ENCODE results near the gene PCBP2.

Gene PCBP2

DNA sequence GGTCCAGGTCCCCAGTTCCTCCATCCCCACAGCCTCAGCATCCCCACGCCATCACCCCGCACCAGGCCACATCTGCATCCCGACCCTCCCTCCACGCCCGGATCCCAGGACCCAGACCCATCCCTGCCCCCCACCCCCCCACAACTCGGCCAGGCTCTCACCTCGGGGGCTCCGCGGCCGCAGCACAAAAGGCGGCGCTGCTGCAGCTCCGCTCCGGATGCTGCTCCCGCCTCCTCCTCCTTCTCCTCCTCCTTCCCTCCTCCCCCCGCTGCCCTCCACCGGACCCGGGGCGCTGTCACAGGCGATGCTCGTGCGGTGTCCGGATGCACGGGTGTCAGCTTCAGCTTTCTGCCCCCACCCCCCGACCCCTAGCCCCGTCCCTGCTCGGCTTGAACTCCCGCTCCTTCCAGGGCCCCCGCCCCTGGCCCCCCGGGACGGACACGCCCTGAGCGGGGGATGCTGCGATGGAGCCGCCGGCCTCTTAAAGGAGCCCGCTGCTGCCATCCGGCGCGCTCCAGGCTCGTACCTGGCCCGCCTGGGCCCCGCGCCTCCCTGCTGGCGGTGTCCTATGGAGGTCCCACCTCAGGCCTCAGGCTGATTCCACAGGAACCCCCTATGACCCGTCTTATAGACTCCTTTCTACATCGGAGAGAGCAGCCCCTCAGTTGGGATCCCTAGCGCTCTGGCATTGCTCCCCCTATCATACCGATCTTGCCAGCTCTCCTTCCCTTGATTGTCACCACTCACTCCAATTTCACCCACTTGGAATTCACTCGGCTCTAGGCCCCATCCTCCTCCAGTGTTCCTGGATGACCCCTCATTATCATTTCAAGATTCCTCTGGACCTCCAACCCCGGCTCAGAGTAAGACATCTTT is 47.6 kb downstream of the PCBP2 start, which contains the start of gene MAP3K12:
Gene MAP3K12 (minus strand): TSS at position 193 of the 876 bp plus-strand sequence. CDS start 12,067 bp downstream, outside the sequence.
- DNase-seq (ENCODE audit: low read depth) = peak; percentile 91

DNA sequence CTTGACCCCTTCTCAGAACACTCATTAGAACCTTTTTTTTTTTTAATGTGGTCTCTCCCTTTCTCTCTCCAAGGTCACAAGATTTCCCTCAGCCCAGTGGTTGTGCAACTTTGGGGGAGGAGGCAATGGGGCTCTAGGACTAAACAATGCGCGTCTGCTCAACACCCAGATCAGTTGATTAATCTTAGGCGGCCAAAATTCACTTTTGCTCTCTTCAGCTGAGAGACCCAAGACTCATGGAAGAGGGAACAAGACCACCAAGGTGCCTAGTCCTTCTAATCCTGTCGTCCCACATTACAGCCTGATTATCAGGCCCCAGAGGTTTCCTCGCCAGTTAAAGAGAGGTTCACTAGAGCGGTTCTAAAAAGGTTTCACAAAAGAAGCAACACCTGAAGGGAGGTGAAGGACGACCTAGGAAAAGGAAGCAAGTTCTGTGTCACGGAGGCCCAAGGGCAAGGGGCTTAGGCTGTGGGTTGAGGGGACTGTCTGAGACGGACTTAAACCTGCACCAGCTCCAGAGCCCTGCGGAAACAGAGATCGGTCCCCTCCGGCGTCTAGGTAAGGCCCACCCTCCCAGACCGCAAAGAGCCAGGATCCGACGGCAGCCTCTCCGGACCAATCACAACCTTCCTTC is 48.4 kb downstream of the PCBP2 start:
- Histone ChIP-seq H3K4me3 (ENCODE audit: low read length) (peak overlapping the region; percentile 95), H3K9me3 (ENCODE audit: control insufficient read depth, low read length) (no peaks in the 10 kb centered on the region), H3K9ac (ENCODE audit: low read length) (peak overlapping the region; percentile 99), H3K36me3 (ENCODE audit: control insufficient read depth, insufficient read depth, low read length, severe bottlenecking) (peaks cover 7% of the 10 kb centered on the region), H3K4me1 (ENCODE audit: control insufficient read depth, insufficient read depth, low read length) (peaks cover 70% of the 10 kb centered on the region), H3K27me3 (replicated peaks; ENCODE audit: control insufficient read depth, insufficient read depth, low read length) (no peaks in the 10 kb centered on the region)
- peak; percentile 93 for DNase-seq (ENCODE audit: low read depth)

More for the DNA sequence above, 47.6 kb downstream of the PCBP2 start, which contains the start of gene MAP3K12:
- no peaks in the 10 kb centered on the region for H3K9me3 ChIP-seq (ENCODE audit: control insufficient read depth, low read length)
- peaks cover 62% of the 10 kb centered on the region for H3K4me1 ChIP-seq (ENCODE audit: control insufficient read depth, insufficient read depth, low read length)
- H3K36me3 ChIP-seq (ENCODE audit: control insufficient read depth, insufficient read depth, low read length, severe bottlenecking) = peaks cover 7% of the 10 kb centered on the region
- no peaks in the 10 kb centered on the region for H3K27me3 ChIP-seq (replicated peaks; ENCODE audit: control insufficient read depth, insufficient read depth, low read length)
- peak within 1 kb of the TSS; percentile 95 for H3K4me3 ChIP-seq (ENCODE audit: low read length)
- peak within 1 kb of the TSS; percentile 99 for H3K9ac ChIP-seq (ENCODE audit: low read length)

DNA sequence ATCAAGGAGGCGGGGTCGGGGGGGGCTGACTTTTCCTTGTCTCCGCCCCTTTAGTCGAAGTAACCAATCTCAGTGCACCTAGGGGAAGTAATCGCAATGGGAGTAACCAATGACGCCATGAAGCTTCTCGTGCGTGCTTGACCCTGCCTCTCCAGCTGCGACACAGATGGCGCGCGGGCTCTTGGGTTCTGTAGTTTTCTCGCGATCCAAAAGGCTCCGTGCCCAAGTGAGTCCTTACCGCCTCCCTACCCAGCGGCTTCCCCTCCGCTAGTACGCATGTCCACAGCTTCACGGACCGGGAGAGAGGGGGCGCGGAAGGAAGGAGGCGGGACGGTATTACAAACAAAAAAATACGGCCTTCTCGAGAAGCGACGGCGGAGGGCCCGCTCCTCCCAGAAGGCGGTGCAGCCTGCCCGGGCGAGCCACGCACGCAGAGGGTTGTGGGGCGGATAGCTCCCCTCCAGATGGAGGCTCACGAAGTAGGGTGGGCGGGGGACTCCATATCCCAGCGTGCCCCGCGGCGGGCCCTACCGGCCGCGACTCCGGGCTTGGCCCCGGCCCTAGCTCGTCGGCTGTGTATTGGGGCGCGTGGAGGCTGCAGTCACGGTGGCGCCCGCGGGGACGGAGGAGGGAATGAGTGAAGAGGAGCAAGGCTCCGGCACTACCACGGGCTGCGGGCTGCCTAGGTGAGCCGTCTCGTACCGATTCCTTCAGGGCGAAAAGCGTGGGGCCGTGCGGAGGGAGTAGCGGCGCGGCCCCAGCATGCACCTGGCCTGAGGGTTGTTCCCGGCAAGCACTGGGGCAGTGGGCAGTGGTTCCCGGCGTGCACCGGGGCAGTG is 49.1 kb downstream of the PCBP2 start, which contains the start of gene TARBP2:
Gene TARBP2 (plus strand): TSS at position 508 of the 839 bp plus-strand sequence. CDS start 126 bp downstream, at position 634.
- peak; percentile 100 for DNase-seq (ENCODE audit: low read depth)
- Histone ChIP-seq H3K36me3 (ENCODE audit: control insufficient read depth, insufficient read depth, low read length, severe bottlenecking) (peaks cover 12% of the 10 kb centered on the region), H3K9me3 (ENCODE audit: control insufficient read depth, low read length) (no peaks in the 10 kb centered on the region), H3K4me3 (ENCODE audit: low read length) (peak within 1 kb of the TSS; percentile 95), H3K9ac (ENCODE audit: low read length) (peak within 1 kb of the TSS; percentile 99), H3K27me3 (replicated peaks; ENCODE audit: control insufficient read depth, insufficient read depth, low read length) (no peaks in the 10 kb centered on the region), H3K4me1 (ENCODE audit: control insufficient read depth, insufficient read depth, low read length) (peaks cover 70% of the 10 kb centered on the region)

DNA sequence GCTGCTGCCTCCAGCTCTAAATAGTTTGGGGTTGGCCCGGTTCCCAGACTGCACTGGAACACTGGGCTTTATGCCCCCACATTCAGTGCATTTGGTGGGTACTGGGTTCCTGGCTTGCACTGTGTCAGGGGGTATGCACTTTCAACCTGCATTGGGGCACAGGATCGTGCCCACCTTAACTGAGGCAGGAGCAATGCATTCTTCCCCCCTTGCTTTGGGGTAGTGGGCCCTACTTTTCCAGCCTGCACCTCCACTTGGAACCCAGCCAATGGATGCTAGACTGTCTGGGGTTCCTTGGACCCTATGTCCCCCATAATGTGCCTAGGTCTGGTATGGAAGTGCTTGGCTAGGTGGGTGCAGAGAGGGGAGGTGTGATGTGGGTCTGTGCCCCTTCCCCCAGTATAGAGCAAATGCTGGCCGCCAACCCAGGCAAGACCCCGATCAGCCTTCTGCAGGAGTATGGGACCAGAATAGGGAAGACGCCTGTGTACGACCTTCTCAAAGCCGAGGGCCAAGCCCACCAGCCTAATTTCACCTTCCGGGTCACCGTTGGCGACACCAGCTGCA is 49.8 kb downstream of the PCBP2 start:
- no peaks in the 10 kb centered on the region for H3K9me3 ChIP-seq (ENCODE audit: control insufficient read depth, low read length)
- peaks cover 70% of the 10 kb centered on the region for H3K4me1 ChIP-seq (ENCODE audit: control insufficient read depth, insufficient read depth, low read length)
- no peak for DNase-seq (ENCODE audit: low read depth)
- no peaks in the 10 kb centered on the region for H3K27me3 ChIP-seq (replicated peaks; ENCODE audit: control insufficient read depth, insufficient read depth, low read length)
- H3K9ac ChIP-seq (ENCODE audit: low read length) = peak overlapping the region; percentile 99
- peak overlapping the region; percentile 95 for H3K4me3 ChIP-seq (ENCODE audit: low read length)
- peaks cover 13% of the 10 kb centered on the region for H3K36me3 ChIP-seq (ENCODE audit: control insufficient read depth, insufficient read depth, low read length, severe bottlenecking)

DNA sequence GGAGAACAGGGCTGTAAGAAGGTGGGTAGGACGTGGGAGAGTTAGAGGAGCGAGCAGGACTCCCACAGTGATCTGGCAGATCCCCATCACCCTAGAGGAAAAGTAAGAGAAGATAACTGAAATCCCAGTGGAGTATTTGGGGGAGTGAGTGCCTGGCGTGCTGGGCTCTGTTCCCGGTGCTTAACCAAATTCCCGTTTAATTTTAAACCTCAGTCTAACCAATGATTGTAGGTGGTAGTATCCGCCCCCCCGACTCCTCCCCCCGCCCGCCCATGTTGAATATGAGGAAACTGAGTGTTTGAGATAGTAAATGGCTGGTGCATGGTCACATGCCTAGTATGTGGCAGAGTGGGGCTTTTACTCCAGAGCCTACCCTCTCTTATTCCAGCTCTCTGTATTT is 50.4 kb downstream of the PCBP2 start:
- no peak for DNase-seq (ENCODE audit: low read depth)
- peak overlapping the region; percentile 95 for H3K4me3 ChIP-seq (ENCODE audit: low read length)
- peaks cover 66% of the 10 kb centered on the region for H3K4me1 ChIP-seq (ENCODE audit: control insufficient read depth, insufficient read depth, low read length)
- no peaks in the 10 kb centered on the region for H3K27me3 ChIP-seq (replicated peaks; ENCODE audit: control insufficient read depth, insufficient read depth, low read length)
- H3K9ac ChIP-seq (ENCODE audit: low read length) = peak overlapping the region; percentile 99
- peaks cover 20% of the 10 kb centered on the region for H3K36me3 ChIP-seq (ENCODE audit: control insufficient read depth, insufficient read depth, low read length, severe bottlenecking)
- no peaks in the 10 kb centered on the region for H3K9me3 ChIP-seq (ENCODE audit: control insufficient read depth, low read length)

DNA sequence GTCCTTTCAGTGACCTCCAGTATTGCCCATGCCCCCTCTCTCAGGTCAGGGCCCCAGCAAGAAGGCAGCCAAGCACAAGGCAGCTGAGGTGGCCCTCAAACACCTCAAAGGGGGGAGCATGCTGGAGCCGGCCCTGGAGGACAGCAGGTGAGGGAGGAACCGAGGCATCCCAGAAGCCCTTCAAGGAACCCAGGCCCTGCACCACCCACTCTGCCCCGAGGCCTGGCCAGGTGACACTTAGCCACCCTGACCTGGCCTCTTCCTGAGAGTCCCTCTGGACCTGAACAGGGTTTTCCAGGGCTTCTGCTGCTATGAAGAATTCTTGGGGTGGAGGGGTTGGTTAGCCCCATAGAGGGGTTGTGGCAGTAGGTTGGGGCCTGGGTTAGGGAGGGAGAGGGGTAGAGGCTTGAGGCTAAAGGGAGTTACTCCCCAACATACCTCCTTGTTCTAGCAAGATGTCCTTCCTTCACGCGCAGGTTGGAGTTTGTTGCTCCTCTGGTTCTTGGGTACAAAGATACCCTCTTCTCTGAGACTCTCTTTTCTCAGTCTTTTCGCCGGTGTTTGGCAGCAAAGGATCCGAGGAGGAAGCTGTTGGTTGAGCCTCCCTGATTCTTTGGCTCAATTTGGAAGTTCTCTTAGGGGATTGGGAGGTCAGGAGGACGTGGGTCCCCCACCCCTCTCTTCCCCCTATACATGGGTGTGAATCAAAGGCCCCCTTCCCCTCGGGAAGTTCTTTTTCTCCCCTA is 51.3 kb downstream of the PCBP2 start:
- Histone ChIP-seq H3K4me3 (ENCODE audit: low read length) (peak overlapping the region; percentile 56), H3K9me3 (ENCODE audit: control insufficient read depth, low read length) (no peaks in the 10 kb centered on the region), H3K4me1 (ENCODE audit: control insufficient read depth, insufficient read depth, low read length) (peaks cover 63% of the 10 kb centered on the region), H3K27me3 (replicated peaks; ENCODE audit: control insufficient read depth, insufficient read depth, low read length) (no peaks in the 10 kb centered on the region), H3K9ac (ENCODE audit: low read length) (peak overlapping the region; percentile 99), H3K36me3 (ENCODE audit: control insufficient read depth, insufficient read depth, low read length, severe bottlenecking) (peaks cover 22% of the 10 kb centered on the region)
- DNase-seq (ENCODE audit: low read depth) = no peak

DNA sequence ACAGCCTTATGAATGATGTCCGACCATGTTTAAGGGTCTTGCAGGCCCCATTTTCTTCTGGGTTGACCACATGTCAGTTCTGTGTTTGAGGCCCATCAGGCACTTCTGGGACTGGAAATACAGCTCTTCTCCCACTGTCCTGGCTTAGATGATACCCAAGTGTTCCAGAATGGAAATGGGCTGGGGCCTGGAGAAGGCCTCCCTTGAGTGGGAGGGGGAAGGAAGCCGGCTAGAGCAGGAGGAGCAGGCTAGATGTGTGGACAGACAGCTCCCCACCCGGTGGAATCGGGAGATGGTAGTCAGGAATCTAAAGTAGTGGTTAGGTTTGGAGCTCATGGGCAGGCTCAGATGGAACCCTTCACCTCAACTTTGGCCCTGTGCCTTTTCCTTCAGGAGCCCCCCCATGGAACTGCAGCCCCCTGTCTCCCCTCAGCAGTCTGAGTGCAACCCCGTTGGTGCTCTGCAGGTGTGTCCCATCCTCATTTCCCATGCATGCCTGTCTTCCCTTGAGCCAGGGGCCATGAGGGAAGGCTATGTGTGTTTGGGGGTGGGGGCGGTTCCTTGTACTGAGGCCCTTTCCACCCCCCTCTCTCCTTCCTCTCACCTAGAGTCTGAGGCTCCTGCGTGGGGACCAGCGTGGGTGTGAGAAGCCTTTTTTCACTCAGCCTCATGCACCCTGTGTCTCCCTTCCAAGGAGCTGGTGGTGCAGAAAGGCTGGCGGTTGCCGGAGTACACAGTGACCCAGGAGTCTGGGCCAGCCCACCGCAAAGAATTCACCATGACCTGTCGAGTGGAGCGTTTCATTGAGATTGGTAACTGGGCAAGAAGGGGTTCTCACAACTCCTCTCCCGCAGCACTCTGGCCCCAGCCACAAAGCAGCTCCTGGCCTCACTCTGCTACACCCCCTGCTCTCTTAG is 52.4 kb downstream of the PCBP2 start:
- H3K9ac ChIP-seq (ENCODE audit: low read length) = peak overlapping the region; percentile 99
- peaks cover 54% of the 10 kb centered on the region for H3K4me1 ChIP-seq (ENCODE audit: control insufficient read depth, insufficient read depth, low read length)
- no peaks in the 10 kb centered on the region for H3K9me3 ChIP-seq (ENCODE audit: control insufficient read depth, low read length)
- H3K36me3 ChIP-seq (ENCODE audit: control insufficient read depth, insufficient read depth, low read length, severe bottlenecking) = peaks cover 27% of the 10 kb centered on the region
- H3K27me3 ChIP-seq (replicated peaks; ENCODE audit: control insufficient read depth, insufficient read depth, low read length) = no peaks in the 10 kb centered on the region
- no peak overlapping the region for H3K4me3 ChIP-seq (ENCODE audit: low read length)
- no peak for DNase-seq (ENCODE audit: low read depth)

DNA sequence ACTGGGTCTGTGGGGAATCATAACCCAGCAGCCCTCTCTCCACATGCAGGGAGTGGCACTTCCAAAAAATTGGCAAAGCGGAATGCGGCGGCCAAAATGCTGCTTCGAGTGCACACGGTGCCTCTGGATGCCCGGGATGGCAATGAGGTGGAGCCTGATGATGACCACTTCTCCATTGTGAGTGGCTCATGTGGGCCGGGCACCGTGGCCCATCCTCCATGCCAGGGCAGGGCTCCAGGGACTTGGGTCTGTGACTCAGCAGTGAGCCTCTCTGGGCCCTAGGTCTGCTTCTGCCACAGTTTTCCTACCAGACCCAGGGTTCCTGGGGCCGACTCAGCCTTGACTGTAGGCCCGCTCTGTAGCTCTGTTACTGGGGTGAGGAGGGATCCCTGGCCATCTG is 53.2 kb downstream of the PCBP2 start:
- Histone ChIP-seq H3K4me1 (ENCODE audit: control insufficient read depth, insufficient read depth, low read length) (peaks cover 49% of the 10 kb centered on the region), H3K9ac (ENCODE audit: low read length) (peak overlapping the region; percentile 78), H3K9me3 (ENCODE audit: control insufficient read depth, low read length) (no peaks in the 10 kb centered on the region), H3K4me3 (ENCODE audit: low read length) (no peak overlapping the region), H3K36me3 (ENCODE audit: control insufficient read depth, insufficient read depth, low read length, severe bottlenecking) (peaks cover 27% of the 10 kb centered on the region), H3K27me3 (replicated peaks; ENCODE audit: control insufficient read depth, insufficient read depth, low read length) (no peaks in the 10 kb centered on the region)
- peak; percentile 40 for DNase-seq (ENCODE audit: low read depth)

DNA sequence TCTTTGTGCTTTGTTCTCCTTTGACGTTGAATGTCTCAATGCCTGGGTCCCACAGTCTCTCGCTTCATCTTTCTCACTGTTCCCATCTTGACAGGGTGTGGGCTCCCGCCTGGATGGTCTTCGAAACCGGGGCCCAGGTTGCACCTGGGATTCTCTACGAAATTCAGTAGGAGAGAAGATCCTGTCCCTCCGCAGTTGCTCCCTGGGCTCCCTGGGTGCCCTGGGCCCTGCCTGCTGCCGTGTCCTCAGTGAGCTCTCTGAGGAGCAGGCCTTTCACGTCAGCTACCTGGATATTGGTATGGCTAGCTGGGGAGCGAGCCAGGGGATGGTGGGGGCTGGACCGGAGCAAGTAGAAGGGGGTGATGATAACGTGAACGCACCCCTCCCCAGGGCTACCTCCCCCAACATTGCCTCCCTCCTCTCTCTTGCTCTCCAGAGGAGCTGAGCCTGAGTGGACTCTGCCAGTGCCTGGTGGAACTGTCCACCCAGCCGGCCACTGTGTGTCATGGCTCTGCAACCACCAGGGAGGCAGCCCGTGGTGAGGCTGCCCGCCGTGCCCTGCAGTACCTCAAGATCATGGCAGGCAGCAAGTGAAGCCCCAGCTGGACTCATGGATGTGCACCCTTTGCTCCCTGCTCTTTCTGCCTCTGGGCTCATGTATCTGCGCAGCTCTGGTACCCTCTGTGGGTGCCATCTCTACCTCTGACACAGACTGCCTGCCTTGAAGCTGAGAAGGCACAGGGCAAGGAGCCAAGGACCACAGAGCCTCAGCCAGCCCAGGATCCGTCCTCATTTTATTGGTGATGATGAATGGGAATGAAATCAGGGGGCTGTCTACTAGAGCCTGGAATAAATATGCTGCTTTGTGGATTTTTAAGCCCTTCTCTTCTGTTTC is 53.9 kb downstream of the PCBP2 start:
- H3K4me3 ChIP-seq (ENCODE audit: low read length) = no peak overlapping the region
- no peaks in the 10 kb centered on the region for H3K9me3 ChIP-seq (ENCODE audit: control insufficient read depth, low read length)
- no peak for DNase-seq (ENCODE audit: low read depth)
- H3K4me1 ChIP-seq (ENCODE audit: control insufficient read depth, insufficient read depth, low read length) = peaks cover 47% of the 10 kb centered on the region
- H3K36me3 ChIP-seq (ENCODE audit: control insufficient read depth, insufficient read depth, low read length, severe bottlenecking) = peaks cover 31% of the 10 kb centered on the region
- H3K27me3 ChIP-seq (replicated peaks; ENCODE audit: control insufficient read depth, insufficient read depth, low read length) = no peaks in the 10 kb centered on the region
- H3K9ac ChIP-seq (ENCODE audit: low read length) = peak overlapping the region; percentile 78

Measured in adipocyte (in vitro differentiated cells).